NCI-H226 (cell line): ENCODE data around the gene GNAT1.
"Not testable (repeated sequence)": the region's sequence is repeated elsewhere in the genome, so short reads cannot be mapped to it uniquely, and the experiment has no call there.

Source experiments
- DNase-seq: peaks from one replicate; pipeline ENCODE4 v3.0.0-alpha.2; 2015

GNAT1 gene

DNA sequence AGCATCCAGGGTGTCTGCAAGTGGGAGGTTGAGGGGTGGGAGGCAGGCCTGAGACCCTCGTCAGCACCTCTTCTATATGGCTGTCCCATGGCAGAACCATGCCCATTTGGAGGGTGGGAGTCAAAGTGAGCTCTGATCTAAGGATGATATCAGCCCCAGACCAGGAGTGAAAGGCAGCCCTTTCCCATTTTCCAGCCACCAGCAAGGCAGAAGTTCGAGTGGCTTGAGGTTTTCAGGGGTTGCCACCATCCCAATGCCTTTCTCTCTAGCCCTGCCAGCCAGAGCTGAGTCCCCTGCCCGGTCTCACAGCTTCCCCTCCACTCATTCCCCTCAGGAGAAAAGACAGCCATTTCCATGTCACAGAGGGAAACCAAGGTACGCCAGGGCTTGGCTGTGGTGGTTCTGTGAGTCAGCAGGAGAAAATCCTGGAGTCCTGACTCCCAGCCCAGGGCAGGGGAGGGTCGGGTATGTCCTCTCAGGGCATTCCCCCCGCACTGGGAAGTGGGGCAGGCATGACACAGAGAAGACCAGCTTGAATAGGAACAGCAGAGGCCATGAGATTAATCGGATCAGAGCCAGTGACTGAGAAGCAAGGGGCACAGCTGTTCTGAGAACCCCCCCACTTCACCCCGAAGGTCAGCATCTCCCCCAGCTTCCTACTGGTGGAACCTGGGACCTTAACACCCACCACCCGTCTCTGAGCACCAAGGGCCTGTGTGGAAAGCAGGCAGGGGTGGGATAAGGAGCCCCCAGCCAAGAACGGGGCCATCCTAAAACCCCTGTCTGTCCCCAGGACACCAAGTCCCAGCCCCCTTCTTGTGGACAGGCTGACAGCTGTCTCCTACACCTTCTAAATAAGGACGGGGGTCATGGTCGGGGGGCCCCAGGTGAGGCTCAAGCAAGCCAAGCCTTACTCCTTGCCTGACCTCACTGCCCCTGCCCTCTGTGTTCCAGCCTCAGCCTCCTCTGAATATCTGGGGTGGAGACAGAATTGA, 12.7 kb downstream of the GNAT1 start:
- DNase-seq: no peak

GRCh38 chr3:50204804-50205412, 13.5 kb downstream of the GNAT1 start, which contains the start of gene SLC38A3:
TSS of gene SLC38A3 (plus strand) at chr3:50205271. CDS start at chr3:50214200, 8,929 bp downstream.
- DNase-seq: no peak

DNA sequence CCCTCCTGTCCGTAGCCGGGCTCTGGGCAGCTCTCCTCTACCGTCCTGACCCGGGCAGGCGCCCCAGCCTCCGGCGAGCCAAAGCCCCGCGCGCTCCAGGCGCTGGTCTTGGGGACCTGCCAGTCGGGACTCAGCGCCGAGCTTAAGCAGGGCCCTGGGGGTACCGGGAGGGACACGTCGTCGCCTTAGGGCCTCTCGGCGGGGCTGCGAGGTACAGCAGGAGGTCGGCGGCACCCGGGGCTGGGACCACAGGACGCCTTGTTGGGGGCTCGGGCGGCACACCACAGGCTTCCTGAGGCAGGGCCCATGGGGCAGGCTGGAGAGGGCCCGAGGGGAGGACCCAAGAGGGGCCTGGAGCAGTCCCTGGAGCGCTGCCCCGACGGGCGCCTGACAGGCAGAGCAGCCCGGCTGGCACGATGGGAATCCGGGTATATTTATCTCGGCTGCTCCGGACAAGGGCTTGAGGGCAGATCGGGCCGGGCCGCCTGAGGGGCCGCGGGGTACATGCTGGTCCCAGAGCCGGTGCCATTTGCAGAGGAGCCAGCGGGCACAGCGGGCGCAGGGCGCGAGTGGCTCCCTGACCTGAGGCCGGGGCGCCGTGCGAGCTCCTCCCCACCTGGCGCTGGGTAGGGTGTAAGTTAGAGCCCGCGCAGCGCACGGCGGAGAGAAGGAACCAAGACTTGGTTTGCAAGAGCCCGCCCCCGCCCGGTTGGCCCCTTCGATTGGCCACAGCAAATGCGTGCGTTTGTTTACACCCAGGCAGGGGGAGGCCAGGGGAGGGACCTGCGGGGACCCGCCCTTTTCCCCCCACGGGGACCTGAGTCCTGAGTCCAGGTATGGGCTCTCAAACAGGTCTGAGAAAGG, 14.2 kb downstream of the GNAT1 start:
- no peak for DNase-seq

DNA sequence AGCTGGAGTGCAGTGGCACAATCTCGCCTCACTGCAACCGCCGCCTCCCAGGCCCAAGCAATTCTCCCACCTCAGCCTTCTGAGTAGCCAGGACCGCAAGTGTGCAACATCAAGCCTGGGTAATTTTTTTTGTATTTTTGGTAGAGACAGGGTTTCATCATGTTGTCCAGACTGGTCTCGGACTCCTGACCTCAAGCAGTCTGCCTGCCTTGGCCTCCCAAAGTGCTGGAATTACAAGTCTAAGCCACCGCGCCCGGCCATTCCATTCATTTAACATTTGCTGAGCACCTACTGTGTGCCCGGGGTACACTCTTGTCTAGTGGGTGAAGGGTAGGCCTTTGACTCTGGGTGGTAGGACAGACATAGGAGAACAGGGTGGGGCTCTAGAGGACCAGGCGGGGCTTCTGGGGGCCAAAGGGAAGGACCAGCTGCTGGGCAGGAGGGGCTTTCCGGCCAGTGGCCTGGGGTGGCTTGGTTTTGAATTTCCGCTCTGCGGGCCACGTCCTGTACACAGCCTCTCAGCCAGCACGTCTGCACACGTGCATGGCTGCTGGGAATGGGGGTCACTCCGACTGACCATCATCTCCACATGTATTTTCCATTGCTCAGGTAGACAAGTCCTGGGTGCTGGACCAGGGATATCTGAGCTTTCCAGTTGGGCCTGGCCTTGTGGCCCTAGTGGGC, 16.1 kb downstream of the GNAT1 start:
- no peak for DNase-seq

- no peak for DNase-seq
These were observed 17.4 kb downstream of the GNAT1 start for GRCh38 chr3:50208677-50209344.

DNA sequence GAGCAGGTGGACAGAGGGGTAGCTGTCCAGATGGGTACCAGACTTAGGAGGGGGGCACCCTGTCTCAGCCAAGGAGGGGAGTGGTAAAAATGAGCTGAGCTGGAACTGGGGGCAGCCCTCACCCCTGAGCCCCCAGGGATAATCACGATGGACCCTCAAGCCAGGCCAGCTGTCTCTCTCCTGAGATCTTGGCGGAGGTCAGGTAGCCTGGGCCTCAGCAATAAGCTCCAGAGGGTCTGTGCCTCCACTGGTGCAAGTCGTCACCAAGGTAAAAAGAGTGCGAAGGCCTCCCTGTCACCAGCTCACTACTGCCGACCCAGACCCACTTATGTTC, 18.7 kb downstream of the GNAT1 start:
- no peak for DNase-seq

- no peak for DNase-seq
These were observed 19.3 kb downstream of the GNAT1 start for GRCh38 chr3:50210510-50211367.

- not testable (repeated sequence) for DNase-seq
These were observed 19.9 kb downstream of the GNAT1 start for GRCh38 chr3:50211368-50211717.

GRCh38 chr3:50211930-50212329, 20.5 kb downstream of the GNAT1 start:
- peak; percentile 45 for DNase-seq

- no peak for DNase-seq
These were observed 21.1 kb downstream of the GNAT1 start for GRCh38 chr3:50212502-50212901.

DNA sequence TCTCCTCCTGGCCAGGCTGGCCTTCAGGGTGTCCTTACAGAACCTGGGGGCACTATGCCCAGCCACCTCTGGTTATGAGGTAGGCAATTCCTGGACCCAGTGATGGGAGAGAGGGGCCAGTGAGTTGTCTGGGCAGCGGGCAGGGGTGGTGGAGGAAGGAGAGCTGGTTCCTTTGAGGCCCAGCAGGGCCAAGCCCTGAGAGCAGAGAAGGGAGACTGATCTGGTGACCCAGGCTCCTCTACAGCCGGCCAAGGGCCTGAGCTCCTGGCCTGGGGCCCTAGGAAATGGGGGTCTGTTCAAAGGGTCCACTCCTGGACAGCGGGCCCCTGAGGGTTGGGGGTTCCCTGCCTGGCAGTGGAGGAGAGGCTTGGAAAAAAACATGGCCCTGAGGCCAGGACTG, 21.6 kb downstream of the GNAT1 start:
- DNase-seq: no peak

DNA sequence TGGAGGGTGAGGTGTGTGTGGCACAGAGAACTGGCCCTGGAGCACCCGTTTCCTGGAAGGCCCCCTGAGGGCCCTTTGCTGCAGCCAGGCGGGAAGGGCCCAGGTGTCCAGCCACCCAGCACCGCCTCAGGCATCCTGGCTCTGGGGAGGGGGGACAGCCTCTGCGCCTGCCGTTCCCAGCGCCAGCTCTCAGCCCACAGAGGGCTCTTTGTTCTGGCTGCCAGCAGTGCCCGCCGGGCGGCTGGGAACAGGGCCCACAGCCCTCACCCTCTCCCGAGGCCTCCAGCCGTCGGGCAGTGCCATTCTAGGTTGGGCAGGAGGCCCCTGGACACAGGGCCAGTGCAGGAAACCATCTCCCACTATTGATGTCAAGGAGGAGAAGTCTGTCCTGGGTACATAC, 22.0 kb downstream of the GNAT1 start:
- DNase-seq: no peak

DNA sequence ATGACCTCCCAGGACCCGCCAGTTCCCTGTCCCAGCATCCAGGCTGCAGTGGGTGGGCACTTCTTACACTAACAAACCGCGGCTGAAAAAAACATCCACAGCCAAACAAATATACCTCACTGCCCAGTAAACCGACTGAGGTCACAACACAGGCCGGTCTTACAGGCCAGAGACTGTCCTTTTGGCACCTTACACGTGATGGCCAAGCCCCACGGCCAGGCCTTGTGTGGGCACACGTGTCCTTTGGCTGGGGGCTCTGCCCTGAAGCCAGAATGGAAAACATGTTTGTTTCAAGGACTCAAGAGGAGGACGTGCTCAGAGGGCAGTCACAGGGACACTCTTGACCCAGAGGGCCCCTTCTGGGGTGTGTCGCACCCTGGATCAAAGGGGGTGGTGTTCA, 23.4 kb downstream of the GNAT1 start:
- DNase-seq: no peak

- DNase-seq: no peak
These were observed 24.1 kb downstream of the GNAT1 start for GRCh38 chr3:50215529-50215928.

- DNase-seq: no peak
These were observed 26.3 kb downstream of the GNAT1 start for GRCh38 chr3:50217681-50218080.

- no peak for DNase-seq
These were observed 27.0 kb downstream of the GNAT1 start for GRCh38 chr3:50218448-50218847.

GRCh38 chr3:50219285-50219684, 27.9 kb downstream of the GNAT1 start:
- no peak for DNase-seq

- DNase-seq: no peak
These were observed 28.7 kb downstream of the GNAT1 start for GRCh38 chr3:50220109-50220508.

- no peak for DNase-seq
These were observed 29.6 kb downstream of the GNAT1 start for GRCh38 chr3:50221051-50221410.

GRCh38 chr3:50221411-50222168, 30.2 kb downstream of the GNAT1 start:
- no peak for DNase-seq

DNA sequence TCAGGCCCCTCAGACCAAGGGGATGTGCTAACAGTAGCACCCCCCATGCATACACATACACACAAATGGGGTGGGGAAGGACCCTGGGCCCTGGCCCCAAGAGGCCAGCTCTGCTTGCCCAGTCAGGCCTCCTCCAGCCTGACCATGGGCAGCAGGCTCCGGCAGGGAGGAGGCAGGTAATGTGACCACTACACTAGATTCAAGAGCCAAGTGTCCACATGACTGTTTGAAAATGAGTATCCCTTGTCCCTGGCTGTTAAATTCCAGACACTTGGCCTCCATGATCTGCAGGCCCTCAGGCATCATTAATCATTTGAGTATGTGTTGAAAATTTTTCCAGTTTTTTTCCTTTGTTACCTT, 30.7 kb downstream of the GNAT1 start:
- DNase-seq: no peak
